Measurements from ENCODE around the gene MAPK6. TPM values are rescaled to one million over a fixed set of nuclear protein-coding genes. Genes with fewer than 3 reads are reported as not detected.

Gene MAPK6
- total RNA-seq, 1 experiment from 2014 or later = 56.4 TPM

GRCh38 chr15:52068004-52068615 lies 49.1 kb downstream of the MAPK6 start:
- Histone ChIP-seq H3K27ac (ENCODE audit: low read depth, low read length, poor library complexity, severe bottlenecking) (no peak overlapping the region), H3K4me3 (ENCODE audit: low read depth, low read length, poor library complexity, severe bottlenecking) (no peak overlapping the region), H3K27me3 (replicated peaks; ENCODE audit: insufficient read depth, low read depth, low read length, poor library complexity) (no peaks in the 10 kb centered on the region), H3K4me1 (ENCODE audit: insufficient read depth, low read length, poor library complexity, severe bottlenecking) (no peaks in the 10 kb centered on the region), H3K9me3 (ENCODE audit: low read depth, low read length, poor library complexity, severe bottlenecking) (no peaks in the 10 kb centered on the region), H3K36me3 (ENCODE audit: insufficient read depth, low read length, poor library complexity, severe bottlenecking) (peaks cover 20% of the 10 kb centered on the region)
- intact Hi-C loops (cut with micrococcal nuclease; ENCODE audit: unreplicated experiment) = loop anchor here (5.0 kb wide), 1 partner anchor 46 kb away; no protein-coding TSS in a partner anchor
- no peak for TF ChIP-seq EZH2 (IDR thresholded peaks at IDR 0.05; ENCODE audit: borderline replicate concordance, low read depth, low read length, poor library complexity, severe bottlenecking)
- no peak for TF ChIP-seq CTCF (conservative IDR thresholded peaks at IDR 0.05; ENCODE audit: low read depth, low read length)
- ChIA-PET CTCF (no interaction called here), POLR2A (ENCODE audit: low non-redundant PET) (no interaction called here)
- DNase-seq (ENCODE audit: low spot score) = no peak
- no TSS peak for BruUV-seq (replicated peaks)

- Histone ChIP-seq H3K36me3 (ENCODE audit: insufficient read depth, low read length, poor library complexity, severe bottlenecking) (peaks cover 11% of the 10 kb centered on the region), H3K4me1 (ENCODE audit: insufficient read depth, low read length, poor library complexity, severe bottlenecking) (no peaks in the 10 kb centered on the region), H3K4me3 (ENCODE audit: low read depth, low read length, poor library complexity, severe bottlenecking) (no peak overlapping the region), H3K9me3 (ENCODE audit: low read depth, low read length, poor library complexity, severe bottlenecking) (no peaks in the 10 kb centered on the region), H3K27ac (ENCODE audit: low read depth, low read length, poor library complexity, severe bottlenecking) (no peak overlapping the region), H3K27me3 (replicated peaks; ENCODE audit: insufficient read depth, low read depth, low read length, poor library complexity) (no peaks in the 10 kb centered on the region)
- ChIA-PET CTCF (interaction anchor here (1.3 kb wide), 1 partner anchor 9 kb away, joined by 4 read pairs; no protein-coding TSS in a partner anchor), POLR2A (ENCODE audit: low non-redundant PET) (no interaction called here)
- no peak for DNase-seq (ENCODE audit: low spot score)
- intact Hi-C loops (cut with micrococcal nuclease; ENCODE audit: unreplicated experiment) = loop anchor here (5.0 kb wide), 1 partner anchor 47 kb away; no protein-coding TSS in a partner anchor
- TF ChIP-seq CTCF (conservative IDR thresholded peaks at IDR 0.05; ENCODE audit: low read depth, low read length) (no peak), EZH2 (IDR thresholded peaks at IDR 0.05; ENCODE audit: borderline replicate concordance, low read depth, low read length, poor library complexity, severe bottlenecking) (no peak)
- no TSS peak for BruUV-seq (replicated peaks)
Measured at GRCh38 chr15:52069559-52069958, 50.5 kb downstream of the MAPK6 start.

- no peaks in the 10 kb centered on the region for H3K27me3 ChIP-seq (replicated peaks; ENCODE audit: insufficient read depth, low read depth, low read length, poor library complexity)
- ChIA-PET CTCF (no interaction called here), POLR2A (ENCODE audit: low non-redundant PET) (interaction anchor here (0.6 kb wide), 1 partner anchor 23 kb away, joined by 6 read pairs; no protein-coding TSS in a partner anchor)
- BruUV-seq (replicated peaks) = no TSS peak
- no peak for TF ChIP-seq CTCF (conservative IDR thresholded peaks at IDR 0.05; ENCODE audit: low read depth, low read length)
- TF ChIP-seq EZH2 (IDR thresholded peaks at IDR 0.05; ENCODE audit: borderline replicate concordance, low read depth, low read length, poor library complexity, severe bottlenecking) = no peak
- H3K4me1 ChIP-seq (ENCODE audit: insufficient read depth, low read length, poor library complexity, severe bottlenecking) = no peaks in the 10 kb centered on the region
- H3K9me3 ChIP-seq (ENCODE audit: low read depth, low read length, poor library complexity, severe bottlenecking) = no peaks in the 10 kb centered on the region
- no peak overlapping the region for H3K27ac ChIP-seq (ENCODE audit: low read depth, low read length, poor library complexity, severe bottlenecking)
- H3K36me3 ChIP-seq (ENCODE audit: insufficient read depth, low read length, poor library complexity, severe bottlenecking) = no peaks in the 10 kb centered on the region
- intact Hi-C loops (cut with micrococcal nuclease; ENCODE audit: unreplicated experiment) = no loop called here
- H3K4me3 ChIP-seq (ENCODE audit: low read depth, low read length, poor library complexity, severe bottlenecking) = no peak overlapping the region
- DNase-seq (ENCODE audit: low spot score) = no peak
Measured at GRCh38 chr15:52071570-52071969, 52.6 kb downstream of the MAPK6 start.
